Measurements from ENCODE around the gene ZNF25. TPM values are rescaled to one million over a fixed set of nuclear protein-coding genes. Genes with fewer than 3 reads are reported as not detected.

Gene ZNF25
- total and polyA plus RNA-seq, 2 of the 4 experiments (the other 2 are of a cell fraction), result 5.1 to 9.5 TPM

DNA sequence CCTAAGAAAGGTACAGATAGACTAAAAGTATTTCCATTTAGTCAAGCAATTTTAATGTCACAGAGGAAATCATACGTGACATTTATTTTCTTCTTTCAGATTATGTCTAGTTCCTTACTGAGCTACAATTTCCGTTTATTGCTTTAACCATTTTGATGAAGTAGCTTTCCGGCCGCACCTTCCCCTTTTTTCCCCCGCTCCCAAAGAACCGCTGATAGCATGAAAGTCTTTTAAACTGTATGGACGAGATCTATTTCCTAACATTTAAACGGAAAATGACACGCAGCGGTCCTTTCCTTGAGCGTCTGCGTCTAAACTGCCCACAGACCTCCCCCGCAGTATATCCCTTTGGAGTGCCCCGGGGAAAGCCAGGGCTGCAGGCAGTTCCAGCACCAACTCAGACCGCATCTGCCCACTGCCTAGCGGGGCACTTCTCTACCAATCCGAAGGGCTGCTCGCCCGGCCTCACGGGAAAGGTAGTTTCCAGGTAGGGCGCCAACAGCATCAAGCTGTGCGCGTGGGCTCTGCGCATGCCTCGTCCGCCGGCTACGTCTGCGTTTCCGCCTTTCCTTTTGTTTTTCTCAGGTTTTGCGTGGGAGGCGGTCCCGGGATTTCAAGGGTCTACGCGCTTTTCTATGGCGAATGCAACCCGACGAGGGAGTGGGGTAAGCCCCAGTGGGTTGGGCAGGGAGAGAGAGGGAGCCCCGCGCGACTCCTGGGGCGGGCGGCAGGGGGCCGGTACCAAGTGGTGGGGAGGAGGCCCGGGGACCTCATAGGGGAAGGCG is 33.9 kb upstream of the ZNF25 start, which contains the start of gene ZNF33A:
TSS of gene ZNF33A (plus strand) at position 557 of the 785 bp plus-strand sequence. CDS start 1,667 bp downstream, outside the sequence.
- intact Hi-C loops (cut with micrococcal nuclease) (loop anchor here (1.0 kb wide), 3 partner anchors 34 to 84 kb away; partner anchors contain the start of genes ZNF25 and ZNF37A), in situ Hi-C loops (cut with MboI; ENCODE audit: low sequenced_read_pairs) (no loop called here), dilution Hi-C loops (cut with HindIII; ENCODE audit: low sequenced_read_pairs, unreplicated experiment) (no loop called here)
- POLR2A ChIA-PET (ENCODE audit: unreplicated experiment), result interaction anchor here (0.6 kb wide), 1 partner anchor 349 kb away, joined by 11 read pairs; no protein-coding TSS in a partner anchor
- H3K4me2 ChIP-seq (ENCODE audit: low read depth, low read length), result peak within 1 kb of the TSS; percentile 75
- peaks cover 0 to 4% of the 10 kb centered on the region in 2 experiments; a peak in 1 of 4 replicates for H3K79me1 ChIP-seq (ENCODE audit: low read depth in 1 of 2, low read length in 2 of 2)
- DNase-seq, result peak; percentile 88
- peak within 1 kb of the TSS; percentile 91 for H2AFZ ChIP-seq (replicated peaks; ENCODE audit: low read length, poor library complexity)
- peak within 1 kb of the TSS; percentile 89 for H3K14ac ChIP-seq (replicated peaks; ENCODE audit: low read depth, low read length)
- no TSS peak for BruUV-seq (replicated peaks)
- H2AK9ac ChIP-seq (replicated peaks; ENCODE audit: low read depth, low read length, poor library complexity), result peak within 1 kb of the TSS; percentile 4
- TF ChIP-seq CHD1 (IDR thresholded peaks at IDR 0.05; ENCODE audit: low read depth, low read length), result no peak
- 0 out of 2 replicates have a peak, but pooled peaks have one; percentile 14 for TF ChIP-seq MXI1 (IDR thresholded peaks at IDR 0.05; ENCODE audit: borderline replicate concordance, low read depth, low read length)
- peak within 1 kb of the TSS; percentile 87 for H4K91ac ChIP-seq (ENCODE audit: insufficient read depth, low read depth, low read length)
- CTCF ChIA-PET, result no interaction called here
- peak within 1 kb of the TSS; percentile 90 for H3K4ac ChIP-seq (ENCODE audit: low read depth, low read length)
- peak within 1 kb of the TSS; percentile 53 for H3K4me3 ChIP-seq (ENCODE audit: insufficient read depth, low read depth, low read length)
- H3K27me3 ChIP-seq (ENCODE audit: control insufficient read depth, insufficient read depth, low read length), result no peaks in the 10 kb centered on the region
- 0 out of 2 replicates have a peak within 1 kb of the TSS, but pooled peaks have one; percentile 32 for H2AK5ac ChIP-seq (ENCODE audit: low read depth, low read length)
- peak within 1 kb of the TSS; percentile 72 for H3K27ac ChIP-seq (ENCODE audit: insufficient read depth, low read length)
- 0% methylated on average over 1 of the region's 46 CpGs; no CpG with 5 or more reads in 1 of the 2 experiments for WGBS, 2 experiments (ENCODE audit: extremely low coverage in 2 of 2, insufficient read length in 1 of 2)
- H2BK5ac ChIP-seq (ENCODE audit: low read depth, low read length, poor library complexity, severe bottlenecking), result peak within 1 kb of the TSS; percentile 63
- H3K4me1 ChIP-seq (ENCODE audit: control insufficient read depth, insufficient read depth, low read length), result no peaks in the 10 kb centered on the region
- no peaks in the 10 kb centered on the region for H4K20me1 ChIP-seq (ENCODE audit: insufficient read depth, low read length)
- H4K5ac ChIP-seq (ENCODE audit: low read depth, low read length), result peak within 1 kb of the TSS; percentile 77
- no peaks in the 10 kb centered on the region for H3K36me3 ChIP-seq (ENCODE audit: control insufficient read depth, insufficient read depth, low read length)
- H2BK120ac ChIP-seq (ENCODE audit: low read depth, low read length), result no peak within 1 kb of the TSS; the same call in 1 of the 2 replicates
- H3K18ac ChIP-seq (ENCODE audit: low read depth, low read length), result peak within 1 kb of the TSS; percentile 80
- H2BK15ac ChIP-seq (ENCODE audit: low read depth, low read length), result no peak within 1 kb of the TSS
- peak within 1 kb of the TSS; percentile 78 for H3K23ac ChIP-seq (ENCODE audit: low read depth, low read length)
- H4K8ac ChIP-seq (ENCODE audit: low read depth in 2 of 2, low read length in 2 of 2), result peak within 1 kb of the TSS; percentile 61 to 88
- H3K56ac ChIP-seq (ENCODE audit: extremely low read depth, insufficient read depth, low read length), result peak within 1 kb of the TSS; percentile 89
- ATAC-seq (ENCODE audit: low read depth), result peak; percentile 88
- no peaks in the 10 kb centered on the region for H3K9me3 ChIP-seq (ENCODE audit: control insufficient read depth, insufficient read depth, low read length)
- no peak within 1 kb of the TSS for H2BK20ac ChIP-seq (ENCODE audit: low read depth, low read length)
- no peaks in the 10 kb centered on the region for H3K9me1 ChIP-seq (ENCODE audit: insufficient read depth, low read length)
- peak within 1 kb of the TSS; percentile 85 for H3K9ac ChIP-seq (ENCODE audit: low read depth, low read length)
